HG02588 (cell line): ENCODE results near the gene ZFYVE19.

ENCODE experiments used
- ATAC-seq: cut with Tn5 transposase; IDR thresholded peaks from one replicate; pipeline ENCODE4 v1.9.1; 2021; ENCODE audit warnings: mild to moderate bottlenecking, moderate library complexity; ENCODE audit not compliant: unreplicated experiment

Gene ZFYVE19

GRCh38 chr15:40807028-40807887 lies at the start of gene ZFYVE19, which contains the start of gene DNAJC17:
ZFYVE19 (plus strand) TSS chr15:40807089; CDS start chr15:40807590, 501 bp downstream.
DNAJC17 (minus strand) TSS chr15:40807473; CDS start chr15:40807446, 27 bp downstream.
- peak; percentile 92 for ATAC-seq

- ATAC-seq: no peak
Measured at GRCh38 chr15:40759961-40760360, 46.9 kb upstream of the ZFYVE19 start.

DNA sequence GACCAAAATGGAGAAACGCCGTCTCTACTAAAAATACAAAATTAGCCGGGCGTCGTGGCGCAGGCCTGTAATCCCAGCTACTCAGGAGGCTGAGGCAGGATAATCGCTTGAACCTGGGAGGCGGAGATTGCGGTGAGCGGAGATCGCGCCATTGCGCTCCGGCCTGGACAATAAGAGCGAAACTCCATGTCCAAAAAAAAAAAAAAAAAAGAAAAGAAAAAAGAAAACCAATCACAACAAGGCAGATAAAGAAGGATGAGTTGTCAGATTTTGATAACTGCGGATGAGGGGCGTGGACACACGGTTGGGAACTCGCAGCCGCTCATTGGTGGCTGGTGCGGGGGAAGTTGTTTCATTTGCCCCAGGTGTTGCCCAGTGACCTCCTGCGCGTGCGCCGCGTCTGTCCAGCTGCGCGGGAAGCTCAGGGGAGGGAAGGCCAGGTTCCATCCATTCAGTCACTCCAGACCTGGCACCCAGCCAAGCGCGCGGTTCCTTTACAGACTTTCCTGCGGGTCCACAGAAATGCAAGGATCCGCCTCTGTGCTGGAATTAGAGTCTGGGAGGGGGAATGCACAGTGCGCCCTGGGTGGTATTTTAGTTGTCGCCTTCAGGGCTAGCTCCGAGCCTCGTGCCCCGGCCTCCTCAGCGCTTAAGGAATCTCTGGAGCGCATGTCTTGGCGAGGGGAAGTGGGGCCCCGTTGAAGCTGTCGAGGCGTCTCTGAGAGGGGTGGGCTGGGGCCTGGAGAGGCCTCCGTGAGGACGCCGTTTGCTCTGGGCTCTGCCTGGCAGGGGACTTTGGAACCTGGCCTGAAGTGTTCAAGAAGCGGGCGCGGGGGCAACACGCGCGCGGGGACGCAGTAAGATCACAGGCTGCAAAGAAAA lies 43.7 kb upstream of the ZFYVE19 start:
- ATAC-seq: peak; percentile 4

GRCh38 chr15:40763801-40764628 lies 42.9 kb upstream of the ZFYVE19 start, which contains the start of gene GCHFR:
GCHFR (plus strand) TSS chr15:40764068; CDS start chr15:40764181, 113 bp downstream.
- ATAC-seq: peak; percentile 53

DNA sequence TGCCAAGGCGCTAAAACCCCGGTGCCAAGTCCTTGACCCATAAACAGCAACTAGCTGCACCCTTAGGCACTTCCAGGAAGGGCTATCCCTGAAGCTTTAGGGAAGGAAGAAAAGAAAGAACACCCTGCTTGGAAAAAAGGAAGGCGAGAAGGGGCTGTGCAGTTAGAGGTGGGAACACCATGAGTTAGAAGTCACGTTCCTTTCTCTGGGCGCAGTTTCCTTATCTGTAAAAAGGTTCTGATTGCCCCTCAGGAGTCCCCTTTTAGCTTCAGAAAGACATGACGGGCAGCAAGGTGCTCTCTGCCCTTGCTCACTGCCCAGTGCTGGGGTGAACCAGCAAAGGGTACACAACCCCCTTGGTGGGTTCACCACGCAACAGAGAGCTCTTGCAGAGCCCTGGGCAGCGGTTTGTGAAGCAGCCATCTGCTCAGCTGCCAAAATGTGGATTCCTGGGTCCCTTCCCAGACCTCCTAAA lies 42.2 kb upstream of the ZFYVE19 start:
- no peak for ATAC-seq

DNA sequence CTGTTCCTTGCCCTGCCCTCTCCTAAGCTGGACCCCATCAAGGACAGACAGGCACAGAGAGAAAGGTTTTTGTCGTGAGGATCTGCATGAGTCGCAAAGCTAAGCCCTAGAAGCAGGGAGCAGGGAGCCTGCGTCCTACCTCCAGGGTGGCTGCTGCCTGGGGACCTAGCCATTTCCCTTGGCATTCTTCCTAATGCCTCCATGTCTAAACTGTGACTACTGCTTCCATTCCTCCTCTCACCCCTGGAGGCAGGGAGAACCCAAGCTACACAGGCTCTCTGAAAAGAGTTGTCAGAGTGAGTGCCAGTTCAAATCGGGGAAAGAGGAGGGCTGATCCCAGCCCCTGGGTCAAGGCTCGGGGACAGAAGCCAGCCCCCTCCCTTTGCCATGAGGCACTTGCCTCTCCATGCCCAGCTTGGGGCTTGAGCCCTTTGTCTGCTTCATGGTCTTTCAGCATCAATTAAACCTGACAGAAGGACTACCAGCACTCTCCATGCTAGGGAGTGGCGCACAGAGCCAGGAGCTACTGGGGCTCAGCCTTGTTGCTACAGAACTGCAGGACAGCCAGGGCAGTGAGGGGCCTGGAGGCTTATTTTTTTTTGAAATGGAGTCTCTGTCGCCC lies 40.6 kb upstream of the ZFYVE19 start:
- no peak for ATAC-seq

DNA sequence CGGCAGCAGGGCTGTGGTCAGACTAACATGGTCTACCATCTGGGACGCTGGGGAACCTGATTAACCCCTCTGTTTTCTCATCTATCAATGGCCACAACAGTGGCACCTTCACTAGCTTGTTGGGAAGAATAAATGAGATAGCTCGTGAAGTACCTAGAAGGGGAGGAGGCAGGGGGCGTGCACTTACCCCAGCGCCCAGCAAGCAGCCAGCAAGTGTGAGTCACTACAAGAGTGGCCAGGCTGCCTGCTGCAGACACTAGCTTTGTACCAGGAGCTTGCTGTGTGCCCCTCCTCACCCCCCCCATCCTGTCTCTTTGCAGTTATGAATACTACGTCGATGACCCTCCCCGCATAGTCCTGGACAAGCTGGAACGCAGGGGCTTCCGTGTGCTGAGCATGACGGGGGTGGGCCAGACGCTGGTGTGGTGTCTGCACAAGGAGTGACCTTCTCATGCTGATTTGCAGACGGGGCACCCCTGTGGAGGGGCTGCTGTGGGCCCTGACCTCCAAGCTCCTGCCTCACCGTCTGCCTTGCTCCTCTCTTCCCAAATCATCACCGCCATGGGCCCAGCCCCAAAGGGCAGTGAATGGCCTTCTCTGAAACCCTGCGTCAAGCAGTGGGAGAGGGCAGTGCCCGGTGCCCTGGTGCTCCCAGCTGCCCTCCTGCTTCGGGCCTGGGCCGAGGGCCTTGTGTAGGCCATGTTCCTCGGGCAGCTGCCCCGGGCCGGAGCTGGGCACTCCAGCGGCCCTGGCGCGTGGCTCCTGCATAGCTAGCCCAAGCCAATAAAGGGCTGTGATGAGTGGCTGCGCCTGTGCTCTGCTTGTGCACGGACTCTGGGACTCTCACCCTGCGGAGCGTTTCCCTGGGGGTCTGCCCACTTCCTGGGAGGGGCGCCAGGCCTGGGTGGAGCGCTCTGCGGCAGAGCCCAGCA lies 39.7 kb upstream of the ZFYVE19 start:
- no peak for ATAC-seq

DNA sequence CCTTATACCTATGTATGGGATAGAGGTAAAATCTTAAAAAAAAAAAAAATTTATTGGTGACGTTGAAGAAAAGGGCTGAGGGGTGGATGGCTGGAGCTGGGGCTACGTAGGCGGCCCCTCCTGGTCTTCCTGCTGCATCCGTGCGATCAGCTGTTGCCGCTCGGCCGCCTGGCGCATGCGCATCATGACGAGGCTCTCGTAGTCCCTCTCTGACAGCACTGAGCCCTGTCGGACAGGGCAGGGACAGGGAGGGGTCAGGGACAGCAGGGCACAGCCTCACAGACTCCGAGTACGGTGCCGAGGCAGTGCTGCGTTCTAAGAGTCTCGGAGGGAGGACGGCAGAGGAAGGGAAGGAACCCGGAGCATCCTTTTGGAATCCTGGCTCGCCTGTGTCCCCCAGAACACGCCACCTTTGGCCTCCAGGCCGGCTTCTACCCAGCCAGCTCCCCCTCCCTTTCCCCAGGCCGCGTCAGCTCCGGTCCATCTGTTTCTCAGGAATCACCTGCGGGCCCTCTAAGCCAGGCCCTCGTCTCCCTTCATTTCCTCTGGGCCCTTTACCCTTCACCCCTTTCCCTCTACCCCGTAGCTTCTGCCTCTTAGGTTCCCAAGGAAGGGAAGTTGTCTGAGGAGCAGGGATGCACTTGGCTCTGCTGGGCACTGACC lies 38.9 kb upstream of the ZFYVE19 start:
- no peak for ATAC-seq

DNA sequence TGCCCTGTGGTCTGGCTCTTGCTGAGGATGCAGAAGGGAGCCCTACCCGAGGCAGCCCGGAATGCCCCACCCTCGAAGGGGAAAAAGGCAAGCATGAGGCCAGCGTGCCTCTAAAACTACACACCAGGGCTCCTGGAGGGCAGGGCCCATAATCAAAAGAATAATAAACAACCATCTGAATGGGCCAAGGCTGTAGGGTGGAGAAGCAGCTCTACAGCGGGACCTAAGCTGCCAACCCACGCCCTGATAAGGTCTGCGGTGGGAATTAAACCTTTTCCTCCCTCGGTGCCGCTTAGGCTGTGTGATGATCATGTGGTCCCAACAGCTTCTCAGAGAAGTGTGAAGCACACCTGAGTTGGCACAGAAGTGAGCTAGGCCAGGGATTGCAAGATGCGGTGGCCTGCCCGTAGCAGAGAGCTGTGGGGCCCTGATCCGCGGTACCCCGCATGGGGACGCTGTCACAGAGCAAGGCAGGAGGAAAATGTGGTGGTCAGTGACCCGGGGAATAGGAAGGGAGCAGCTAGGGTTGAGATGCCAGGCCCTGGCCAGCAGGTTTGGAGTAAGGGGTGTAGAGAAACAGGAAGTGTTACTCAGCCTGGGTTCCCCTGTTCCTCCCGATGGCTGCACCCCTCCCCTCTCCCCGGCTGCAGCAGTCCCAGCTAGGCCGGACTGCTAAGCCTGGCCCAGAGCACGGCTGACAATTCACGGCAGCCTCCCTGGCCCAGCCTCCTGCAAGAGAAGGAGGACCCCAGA lies 38.2 kb upstream of the ZFYVE19 start:
- no peak for ATAC-seq

DNA sequence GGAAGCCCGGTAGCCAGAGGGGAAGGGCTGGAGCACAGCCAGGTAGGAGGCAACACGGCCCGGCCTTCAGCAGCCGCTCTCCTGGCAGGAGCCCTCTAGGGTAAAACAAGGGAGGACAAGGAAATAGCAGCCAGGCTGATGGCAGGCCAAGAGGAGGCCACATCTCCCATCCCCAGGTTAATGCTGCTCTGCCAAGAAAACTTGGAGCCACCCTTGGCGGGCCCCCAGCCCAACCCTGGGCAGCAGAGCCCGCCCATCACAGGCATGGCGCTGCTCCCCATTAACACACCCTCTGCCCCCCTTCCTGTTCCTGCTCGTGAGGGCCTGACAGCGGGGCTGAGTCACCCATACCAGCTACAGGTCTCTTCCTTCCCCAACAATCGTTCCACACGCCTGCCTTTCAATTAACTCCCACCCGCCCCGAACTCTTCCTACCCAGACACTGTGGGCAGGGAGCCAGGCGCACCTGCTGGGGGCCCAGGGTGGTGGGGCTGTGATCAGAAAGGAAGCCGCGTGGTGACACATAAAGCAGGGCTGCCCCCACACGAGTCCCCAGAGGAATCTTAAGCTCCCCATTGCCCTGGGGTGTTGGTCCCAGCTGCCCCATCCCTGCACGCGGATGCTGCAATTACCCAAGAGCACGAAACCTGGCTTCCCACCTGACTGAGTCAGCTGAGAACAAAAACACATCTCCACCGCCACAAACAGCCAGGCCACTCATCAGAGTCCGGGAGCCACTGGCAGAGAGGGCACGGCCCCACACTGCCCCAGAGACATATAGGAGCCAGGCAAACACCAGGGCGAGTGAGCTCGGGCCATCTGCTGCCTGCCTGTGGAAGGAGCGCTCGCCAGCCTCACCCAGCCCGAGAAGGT lies 37.4 kb upstream of the ZFYVE19 start, which contains the start of gene C15orf62:
Gene C15orf62 (plus strand): TSS at position 707 of the 873 bp plus-strand sequence. CDS start 516 bp downstream, outside the sequence.
- ATAC-seq: no peak

GRCh38 chr15:40770147-40770721 lies 36.7 kb upstream of the ZFYVE19 start:
- no peak for ATAC-seq

- ATAC-seq: no peak
Measured at GRCh38 chr15:40771242-40771641, 35.6 kb upstream of the ZFYVE19 start.

DNA sequence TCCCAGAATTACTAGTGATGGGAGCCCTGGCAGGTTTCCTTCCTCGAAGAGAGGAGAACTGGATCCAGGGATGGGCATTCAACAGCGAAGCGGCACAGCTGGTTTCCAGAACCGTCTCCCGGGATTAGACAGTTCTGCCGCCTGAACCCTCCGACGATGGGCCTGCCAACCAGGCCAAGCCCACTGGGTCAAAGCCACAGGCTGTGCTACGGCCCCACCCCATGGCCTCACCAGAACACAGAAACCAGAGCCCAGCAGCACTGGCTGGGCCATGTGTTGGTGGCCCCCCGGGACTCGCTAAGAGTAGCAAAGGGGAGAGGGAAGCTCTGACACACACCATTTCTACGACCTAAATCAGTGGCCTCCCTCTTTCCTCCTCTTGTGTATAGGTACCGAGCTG lies 34.9 kb upstream of the ZFYVE19 start:
- no peak for ATAC-seq

GRCh38 chr15:40773496-40773895 lies 33.4 kb upstream of the ZFYVE19 start:
- ATAC-seq: no peak

GRCh38 chr15:40773902-40774301 lies 33.0 kb upstream of the ZFYVE19 start:
- no peak for ATAC-seq

DNA sequence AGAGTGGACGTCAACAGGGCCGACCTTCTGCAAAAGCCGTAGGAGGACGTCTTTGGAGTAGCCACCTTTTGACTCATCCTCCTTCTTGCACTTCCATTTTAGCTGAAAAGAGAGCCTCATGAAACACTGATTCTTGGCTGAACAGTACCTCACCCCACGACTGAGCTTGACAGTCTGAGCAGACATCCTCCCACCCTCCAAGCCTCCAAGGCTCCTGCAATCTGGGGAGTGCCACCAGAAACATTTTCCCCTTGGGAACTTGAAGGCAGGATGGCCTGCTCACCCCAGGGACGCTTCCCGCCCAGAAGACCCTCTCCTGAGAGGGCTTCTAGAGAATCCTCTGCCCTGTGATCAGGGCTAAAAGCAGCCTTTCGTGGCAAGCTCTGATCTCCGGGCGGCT lies 31.9 kb upstream of the ZFYVE19 start:
- ATAC-seq: no peak
